Progenitor cell of endocrine pancreas (in vitro differentiated cells): Measurements from ENCODE around the gene P2RX7. TPM values are rescaled to one million over a fixed set of nuclear protein-coding genes. Genes with fewer than 3 reads are reported as not detected.

Experiments
- DNase-seq: peaks from one replicate; pipeline ENCODE4 v3.0.0; 2021; ENCODE audit warnings: low spot score; ENCODE audit not compliant: unreplicated experiment
- H3K27ac Mint-ChIP-seq: 2 replicates; pipeline ENCODE4 v1.8.0; 2021; ENCODE audit warnings: mild to moderate bottlenecking, moderate library complexity, mixed read lengths
- H3K27me3 Mint-ChIP-seq: 2 replicates; pipeline ENCODE4 v1.8.0; 2021; ENCODE audit warnings: mixed read lengths
- H3K36me3 Mint-ChIP-seq: 2 replicates; pipeline ENCODE4 v1.8.0; 2022; ENCODE audit warnings: mixed read lengths; ENCODE audit not compliant: insufficient read depth
- H3K4me1 Mint-ChIP-seq: 2 replicates; pipeline ENCODE4 v1.8.0; 2021; ENCODE audit warnings: low read depth, mixed read lengths
- H3K4me3 Mint-ChIP-seq: 2 replicates; pipeline ENCODE4 v1.8.0; 2021; ENCODE audit warnings: low read depth, mild to moderate bottlenecking, moderate library complexity, mixed read lengths
- H3K9me3 Mint-ChIP-seq: 2 replicates; pipeline ENCODE4 v1.8.0; 2021; ENCODE audit warnings: low read depth, mixed read lengths
- CTCF ChIP-seq: fragments of 200-600 bp; sonication (generic); IDR thresholded peaks from one replicate; pipeline ENCODE4 v1.5.0; 2021; ENCODE audit warnings: antibody characterized with exemption, mild to moderate bottlenecking; ENCODE audit not compliant: unreplicated experiment
- total RNA-seq: library from RNA; stranded (reverse); gene quantifications from 2 replicates; pipeline ENCODE4 v1.2.1, GENCODE V29; 2021

P2RX7 gene
- total RNA-seq, 1 donor from 2014 or later, result not detected

DNA sequence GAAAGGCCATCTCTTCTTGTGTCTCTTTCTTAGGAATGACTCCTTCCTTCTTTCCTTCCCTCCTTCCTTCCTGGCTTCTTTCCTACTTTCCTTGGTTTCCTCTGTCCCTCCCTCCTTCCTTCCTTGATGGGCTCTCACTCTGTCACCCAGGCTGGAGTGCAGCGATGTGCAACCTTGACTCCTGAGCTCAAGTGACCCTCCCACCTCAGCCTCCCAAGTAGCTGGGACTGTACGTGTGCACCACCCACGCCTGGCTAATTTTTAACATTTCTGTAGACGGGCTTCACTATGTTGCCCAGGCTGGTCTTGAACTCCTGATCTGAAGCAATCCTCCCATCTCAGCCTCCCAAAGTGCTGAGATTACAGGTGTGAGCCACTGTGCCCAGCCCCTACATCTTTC, 10.9 kb upstream of the P2RX7 start:
- Mint-ChIP-seq H3K36me3 (no peaks in the 10 kb centered on the region), H3K4me1 (peaks cover 7% of the 10 kb centered on the region), H3K27ac (no peak overlapping the region), H3K27me3 (peaks cover 47% of the 10 kb centered on the region), H3K4me3 (no peak overlapping the region), H3K9me3 (peaks cover 3% of the 10 kb centered on the region)
- no peak for TF ChIP-seq CTCF
- no peak for DNase-seq

DNA sequence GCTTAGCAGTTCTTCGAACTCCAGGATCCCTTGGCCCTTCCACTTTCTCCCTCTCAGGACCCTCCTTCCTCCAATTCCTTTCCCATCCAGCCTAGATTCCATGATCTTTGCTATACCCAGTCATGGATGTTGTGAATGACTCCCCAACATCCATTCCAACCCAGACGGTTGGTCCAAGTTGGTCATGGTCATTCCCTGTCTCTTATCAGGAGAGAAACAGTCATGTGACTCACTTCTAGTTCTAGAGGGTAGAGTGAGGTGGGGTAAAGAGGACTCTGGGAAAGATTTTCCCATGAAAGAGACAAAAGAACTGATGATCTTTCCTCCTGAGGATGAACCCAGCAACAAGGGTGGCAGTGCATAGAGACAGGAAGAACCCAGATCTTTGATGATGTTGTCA, 9.2 kb upstream of the P2RX7 start:
- no peak for DNase-seq
- no peak overlapping the region for H3K27ac Mint-ChIP-seq

GRCh38 chr12:121124402-121125109, 8.1 kb upstream of the P2RX7 start:
- no peak overlapping the region for H3K4me3 Mint-ChIP-seq
- no peak for TF ChIP-seq CTCF
- no peaks in the 10 kb centered on the region for H3K4me1 Mint-ChIP-seq
- no peak for DNase-seq
- H3K27ac Mint-ChIP-seq, result no peak overlapping the region
- peaks cover 59% of the 10 kb centered on the region for H3K27me3 Mint-ChIP-seq
- no peaks in the 10 kb centered on the region for H3K36me3 Mint-ChIP-seq
- H3K9me3 Mint-ChIP-seq, result peaks cover 3% of the 10 kb centered on the region

More for the DNA sequence above, 9.2 kb upstream of the P2RX7 start:
- Mint-ChIP-seq H3K9me3 (peaks cover 3% of the 10 kb centered on the region), H3K36me3 (no peaks in the 10 kb centered on the region), H3K4me1 (no peaks in the 10 kb centered on the region), H3K27me3 (peaks cover 59% of the 10 kb centered on the region), H3K4me3 (no peak overlapping the region)
- no peak for TF ChIP-seq CTCF

GRCh38 chr12:121127501-121127900, 5.2 kb upstream of the P2RX7 start:
- Mint-ChIP-seq H3K27me3 (peaks cover 60% of the 10 kb centered on the region), H3K9me3 (peaks cover 3% of the 10 kb centered on the region), H3K36me3 (no peaks in the 10 kb centered on the region), H3K27ac (no peak overlapping the region), H3K4me1 (peaks cover 4% of the 10 kb centered on the region), H3K4me3 (no peak overlapping the region)
- TF ChIP-seq CTCF, result no peak
- no peak for DNase-seq

- no peak for TF ChIP-seq CTCF
- peaks cover 4% of the 10 kb centered on the region for H3K4me1 Mint-ChIP-seq
- no peak overlapping the region for H3K4me3 Mint-ChIP-seq
- H3K27ac Mint-ChIP-seq, result no peak overlapping the region
- H3K36me3 Mint-ChIP-seq, result no peaks in the 10 kb centered on the region
- no peaks in the 10 kb centered on the region for H3K9me3 Mint-ChIP-seq
- no peak for DNase-seq
- peaks cover 65% of the 10 kb centered on the region for H3K27me3 Mint-ChIP-seq
Measured at GRCh38 chr12:121128908-121129810, 3.5 kb upstream of the P2RX7 start.
